Ishikawa (cell line): Measurements from ENCODE around the gene CUEDC2.
A peak's percentile ranks its signal among the peaks of the same experiment; 100 is the strongest.

Source experiments
- CEBPB ChIP-seq: IDR thresholded peaks from 2 replicates; pipeline ENCODE4 v1.6.1; 2012
- CREB1 ChIP-seq: IDR thresholded peaks from 2 replicates; pipeline ENCODE4 v1.6.1; 2012; ENCODE audit warnings: low read depth
- EGR1 ChIP-seq: IDR thresholded peaks from 2 replicates; pipeline ENCODE4 v1.6.1; 2012
- FOXM1 ChIP-seq: IDR thresholded peaks from 2 replicates; pipeline ENCODE4 v1.6.1; 2012; ENCODE audit warnings: low read depth, borderline replicate concordance
- MAX ChIP-seq: IDR thresholded peaks from 2 replicates; pipeline ENCODE4 v1.6.1; 2012
- NFIC ChIP-seq: IDR thresholded peaks from 2 replicates; pipeline ENCODE4 v1.6.1; 2012
- RAD21 ChIP-seq: IDR thresholded peaks from 2 replicates; pipeline ENCODE4 v1.6.1; 2012; ENCODE audit warnings: low read depth
- REST ChIP-seq: IDR thresholded peaks from 2 replicates; pipeline ENCODE4 v1.6.1; 2012; ENCODE audit warnings: low read depth, mild to moderate bottlenecking
- TAF1 ChIP-seq: IDR thresholded peaks from 2 replicates; pipeline ENCODE4 v1.6.1; 2012; ENCODE audit warnings: low read depth, mild to moderate bottlenecking
- TCF12 ChIP-seq: IDR thresholded peaks from 2 replicates; pipeline ENCODE4 v1.6.1; 2012; ENCODE audit warnings: low read depth
- TEAD4 ChIP-seq: IDR thresholded peaks from 2 replicates; pipeline ENCODE4 v1.6.1; 2012
- YY1 ChIP-seq: IDR thresholded peaks from 2 replicates; pipeline ENCODE4 v1.6.1; 2012; ENCODE audit warnings: low read depth
- ZBTB7A ChIP-seq: IDR thresholded peaks from 2 replicates; pipeline ENCODE4 v1.6.1; 2012; ENCODE audit warnings: low read depth
- TF ChIP-seq, protein P1 (sequence below): IDR thresholded peaks from 2 replicates; pipeline ENCODE4 v1.6.1; 2012

Gene CUEDC2

DNA sequence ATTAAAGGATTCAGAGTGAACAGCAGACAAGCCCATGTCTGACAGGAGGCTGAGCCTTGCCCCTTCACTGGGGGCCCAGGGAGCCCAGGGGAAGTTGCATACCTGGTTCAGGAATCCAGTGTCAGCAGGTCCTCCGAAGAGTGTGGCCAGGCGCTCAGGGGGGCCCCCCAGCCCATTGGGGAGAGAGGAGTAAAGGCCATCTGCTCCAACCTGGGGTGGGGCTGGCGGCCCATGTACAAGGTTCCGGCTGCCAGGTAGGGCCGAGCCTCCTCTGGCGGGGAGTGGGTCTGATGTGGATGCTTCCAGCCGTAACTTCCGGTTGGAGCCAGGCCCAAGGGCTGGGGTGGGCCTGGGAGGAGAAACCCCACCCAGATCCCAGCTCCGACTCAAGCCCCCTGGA, 16.1 kb downstream of the CUEDC2 start:
- TF ChIP-seq TEAD4 (no peak), TAF1 (no peak), EGR1 (no peak), MAX (no peak), CEBPB (no peak), NFIC (no peak), FOXM1 (no peak), ZBTB7A (no peak), RAD21 (no peak), CREB1 (no peak), REST (no peak)
- TF ChIP-seq, protein P1, sequence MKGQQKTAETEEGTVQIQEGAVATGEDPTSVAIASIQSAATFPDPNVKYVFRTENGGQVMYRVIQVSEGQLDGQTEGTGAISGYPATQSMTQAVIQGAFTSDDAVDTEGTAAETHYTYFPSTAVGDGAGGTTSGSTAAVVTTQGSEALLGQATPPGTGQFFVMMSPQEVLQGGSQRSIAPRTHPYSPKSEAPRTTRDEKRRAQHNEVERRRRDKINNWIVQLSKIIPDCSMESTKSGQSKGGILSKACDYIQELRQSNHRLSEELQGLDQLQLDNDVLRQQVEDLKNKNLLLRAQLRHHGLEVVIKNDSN = no peak

GRCh38 chr10:102414749-102415148, 17.6 kb downstream of the CUEDC2 start:
- TF ChIP-seq TEAD4 = no peak
- TF ChIP-seq CEBPB = no peak
- no peak for TF ChIP-seq MAX
- TF ChIP-seq, protein P1 = no peak
- no peak for TF ChIP-seq RAD21
- no peak for TF ChIP-seq NFIC
- TF ChIP-seq ZBTB7A = no peak
- no peak for TF ChIP-seq YY1
- no peak for TF ChIP-seq EGR1
- TF ChIP-seq TAF1 = no peak

DNA sequence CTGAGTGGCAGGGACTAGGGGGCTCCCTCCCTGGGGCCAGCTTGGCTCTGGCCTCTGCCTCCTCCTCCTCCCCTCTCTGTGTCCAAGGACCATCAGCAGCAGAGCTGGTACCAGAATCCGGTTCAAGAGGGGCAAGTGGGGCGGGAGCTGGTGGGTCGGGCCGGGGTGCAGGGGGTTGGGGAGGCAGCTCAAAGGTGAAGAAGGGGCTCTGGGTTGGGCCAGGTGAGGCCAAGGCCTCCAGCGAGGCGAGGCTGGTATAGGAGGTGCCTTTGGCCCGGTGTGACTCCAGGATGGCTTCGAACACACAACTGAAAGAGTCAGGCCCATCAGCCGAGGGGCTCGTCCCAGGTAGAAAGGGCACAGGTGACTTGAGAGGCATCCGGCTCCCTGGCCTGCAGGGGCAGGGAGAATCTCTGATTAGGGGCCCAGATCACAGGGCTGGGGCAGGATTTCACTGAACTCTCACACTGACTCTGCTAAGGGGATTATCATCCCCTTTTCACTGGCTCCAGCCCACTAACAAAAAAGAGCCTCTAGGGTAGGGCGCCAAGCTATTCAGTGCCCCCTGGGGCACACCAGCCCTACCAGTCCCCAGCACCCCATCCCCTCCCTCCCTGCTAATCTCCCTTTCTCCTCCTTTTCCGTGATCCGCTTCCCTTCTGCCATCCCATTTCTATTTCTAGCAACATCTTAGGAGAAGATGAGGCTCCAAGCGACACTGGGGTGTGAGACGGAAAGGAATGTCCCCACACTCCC, 18.4 kb downstream of the CUEDC2 start:
- no peak for TF ChIP-seq MAX
- TF ChIP-seq CREB1 = no peak
- no peak for TF ChIP-seq FOXM1
- TF ChIP-seq EGR1 = no peak
- no peak for TF ChIP-seq REST

DNA sequence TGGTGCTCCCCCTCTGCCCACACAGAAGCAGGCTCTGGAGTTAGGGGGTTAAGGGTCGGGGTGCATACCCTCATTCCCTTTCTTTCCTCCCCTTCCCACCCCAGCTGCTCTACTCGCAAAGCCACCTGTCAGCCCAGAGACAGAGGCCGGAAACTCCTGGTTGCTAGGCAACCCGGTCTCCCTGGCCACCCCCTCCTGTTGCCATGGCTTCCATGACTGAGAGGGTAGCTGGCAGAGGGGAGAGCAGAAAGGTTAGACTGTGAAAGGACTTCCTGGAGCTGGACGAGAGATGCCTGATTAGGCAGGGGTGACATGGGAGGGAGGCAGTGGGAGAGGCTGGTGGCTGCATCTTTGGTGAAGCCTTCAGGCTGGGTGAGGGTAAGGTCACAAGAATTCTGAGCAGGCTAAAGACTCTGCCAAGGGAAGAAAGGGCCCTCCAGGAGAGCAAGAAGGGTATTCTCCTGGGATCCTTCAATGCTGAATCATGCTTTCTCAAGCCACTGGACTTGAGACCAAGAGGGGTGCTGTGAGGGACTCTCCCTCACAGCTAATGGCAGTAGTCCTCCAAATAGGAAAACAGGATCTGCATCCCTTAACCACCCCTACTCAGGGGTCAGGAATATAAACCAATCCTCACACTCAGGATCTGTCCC, 19.2 kb downstream of the CUEDC2 start:
- TF ChIP-seq MAX = no peak
- TF ChIP-seq EGR1 = peak; percentile 38; the same call in 1 of the 2 replicates
- TF ChIP-seq FOXM1 = 0 out of 2 replicates have a peak, but pooled peaks have one; percentile 21

GRCh38 chr10:102412293-102412692, 20.1 kb downstream of the CUEDC2 start:
- TF ChIP-seq CEBPB (no peak), EGR1 (no peak), TCF12 (no peak), TAF1 (no peak), YY1 (no peak), REST (no peak), FOXM1 (no peak), MAX (no peak), ZBTB7A (no peak)
